ENCODE data around the gene DPH7.
A peak's percentile ranks its signal among the peaks of the same experiment; 100 is the strongest.

DPH7 gene

DNA sequence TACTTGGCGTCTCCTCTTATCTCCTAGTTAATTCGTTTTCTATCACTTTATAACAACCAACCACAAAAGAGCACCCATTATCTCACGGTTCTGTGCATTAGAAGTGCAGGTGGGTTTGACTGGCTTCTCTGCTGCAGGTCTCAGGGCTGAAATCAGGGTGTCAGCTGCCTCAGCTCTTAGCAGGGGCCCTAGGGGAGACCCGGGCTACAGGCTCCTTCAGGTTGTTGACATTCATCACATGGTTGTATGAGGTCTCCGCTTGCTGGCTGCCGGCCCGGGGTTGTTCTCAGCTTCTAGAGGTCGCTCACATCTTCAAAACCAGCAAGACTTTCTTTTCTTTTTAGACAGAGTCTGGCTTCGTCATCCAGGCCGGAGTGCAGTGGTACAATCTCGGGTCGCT is 14.5 kb upstream of the DPH7 start:
- no peak overlapping the region for H3K4me3 ChIP-seq (ENCODE audit: low read depth, low read length)
- DNase-seq (ENCODE audit: low read depth): no peak
- TF ChIP-seq, protein P1, sequence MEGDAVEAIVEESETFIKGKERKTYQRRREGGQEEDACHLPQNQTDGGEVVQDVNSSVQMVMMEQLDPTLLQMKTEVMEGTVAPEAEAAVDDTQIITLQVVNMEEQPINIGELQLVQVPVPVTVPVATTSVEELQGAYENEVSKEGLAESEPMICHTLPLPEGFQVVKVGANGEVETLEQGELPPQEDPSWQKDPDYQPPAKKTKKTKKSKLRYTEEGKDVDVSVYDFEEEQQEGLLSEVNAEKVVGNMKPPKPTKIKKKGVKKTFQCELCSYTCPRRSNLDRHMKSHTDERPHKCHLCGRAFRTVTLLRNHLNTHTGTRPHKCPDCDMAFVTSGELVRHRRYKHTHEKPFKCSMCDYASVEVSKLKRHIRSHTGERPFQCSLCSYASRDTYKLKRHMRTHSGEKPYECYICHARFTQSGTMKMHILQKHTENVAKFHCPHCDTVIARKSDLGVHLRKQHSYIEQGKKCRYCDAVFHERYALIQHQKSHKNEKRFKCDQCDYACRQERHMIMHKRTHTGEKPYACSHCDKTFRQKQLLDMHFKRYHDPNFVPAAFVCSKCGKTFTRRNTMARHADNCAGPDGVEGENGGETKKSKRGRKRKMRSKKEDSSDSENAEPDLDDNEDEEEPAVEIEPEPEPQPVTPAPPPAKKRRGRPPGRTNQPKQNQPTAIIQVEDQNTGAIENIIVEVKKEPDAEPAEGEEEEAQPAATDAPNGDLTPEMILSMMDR (IDR thresholded peaks at IDR 0.05; ENCODE audit: insufficient read depth, low read depth, low read length, missing control alignments): no peak

DNA sequence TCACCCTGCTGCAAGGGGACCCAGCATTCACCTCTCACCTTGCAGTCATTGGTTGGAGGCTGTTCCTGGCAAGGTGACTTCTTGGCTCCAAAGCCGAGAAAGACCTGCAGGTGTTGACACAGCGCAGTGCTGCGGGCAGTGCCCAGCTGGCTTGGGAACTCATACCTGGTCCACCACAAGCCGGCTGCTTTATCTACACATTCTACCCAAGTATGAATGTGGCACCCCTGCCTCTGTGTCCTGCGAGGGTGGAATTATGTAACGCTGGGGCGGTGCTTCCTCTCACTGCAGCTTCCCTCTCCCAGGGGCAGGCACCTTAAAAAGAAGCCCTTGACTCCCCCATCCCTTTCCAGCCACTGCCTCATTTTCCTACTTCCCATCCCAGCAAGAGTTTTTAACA is 14.0 kb upstream of the DPH7 start:
- TF ChIP-seq, protein P1 (IDR thresholded peaks at IDR 0.05; ENCODE audit: insufficient read depth, low read depth, low read length, missing control alignments): no peak
- DNase-seq (ENCODE audit: low read depth): no peak

DNA sequence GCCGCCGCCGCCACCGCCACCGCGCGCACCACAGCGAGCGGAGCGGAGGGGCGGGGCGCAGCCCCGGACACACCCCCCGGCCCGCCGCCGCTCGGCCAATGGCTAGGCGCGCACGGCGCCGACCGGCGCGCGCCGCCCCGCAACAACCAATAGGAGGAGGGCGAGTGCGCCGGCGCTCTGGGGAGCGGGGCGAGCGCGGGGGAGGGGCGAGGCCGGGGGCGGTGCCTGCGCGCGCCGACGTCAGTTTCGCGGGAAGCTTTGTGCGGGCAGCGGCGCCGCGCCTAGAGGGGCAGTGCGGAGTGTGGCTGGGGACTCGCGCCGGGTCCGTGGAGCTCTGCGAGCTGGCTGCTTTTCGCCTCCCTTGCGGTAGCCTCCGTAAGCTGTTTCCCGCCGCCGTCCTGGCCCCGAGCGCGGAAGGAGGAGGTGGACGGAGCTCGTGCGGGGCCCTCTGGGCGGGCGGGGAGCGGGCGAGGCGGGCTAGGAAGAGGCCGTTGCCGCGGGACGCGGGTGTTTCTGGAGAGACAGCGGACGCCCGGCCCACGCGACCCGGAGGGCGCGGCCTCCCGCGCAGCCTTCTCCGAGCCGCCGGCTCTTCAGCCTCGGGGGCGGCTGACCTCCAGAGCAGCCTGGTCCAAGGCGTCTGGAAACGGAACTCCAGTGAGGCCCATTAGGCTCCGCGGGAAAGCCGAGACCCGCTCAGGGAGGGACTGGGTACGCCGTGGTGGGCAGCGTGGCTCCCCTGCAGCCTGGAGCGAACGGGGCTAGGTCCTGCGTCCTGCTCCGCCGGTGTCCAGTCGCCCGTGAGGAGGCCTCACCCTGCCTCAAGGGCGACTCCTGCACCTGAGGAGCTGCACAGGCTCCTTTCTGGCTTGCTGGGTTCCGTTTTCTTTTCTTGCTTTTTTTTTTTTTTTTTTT is 12.0 kb upstream of the DPH7 start, which contains the start of gene ZMYND19:
Gene ZMYND19, minus strand, starts transcription at position 44 of the 915 bp plus-strand sequence. CDS start 249 bp downstream, outside the sequence.
- peak within 1 kb of the TSS; percentile 79 for H3K4me3 ChIP-seq (ENCODE audit: low read depth, low read length)
- DNase-seq (ENCODE audit: low read depth): peak; percentile 93
- TF ChIP-seq, protein P1 (IDR thresholded peaks at IDR 0.05; ENCODE audit: insufficient read depth, low read depth, low read length, missing control alignments): no peak

More for the DNA sequence above, 14.0 kb upstream of the DPH7 start:
- no peak overlapping the region for H3K4me3 ChIP-seq (ENCODE audit: low read depth, low read length)

DNA sequence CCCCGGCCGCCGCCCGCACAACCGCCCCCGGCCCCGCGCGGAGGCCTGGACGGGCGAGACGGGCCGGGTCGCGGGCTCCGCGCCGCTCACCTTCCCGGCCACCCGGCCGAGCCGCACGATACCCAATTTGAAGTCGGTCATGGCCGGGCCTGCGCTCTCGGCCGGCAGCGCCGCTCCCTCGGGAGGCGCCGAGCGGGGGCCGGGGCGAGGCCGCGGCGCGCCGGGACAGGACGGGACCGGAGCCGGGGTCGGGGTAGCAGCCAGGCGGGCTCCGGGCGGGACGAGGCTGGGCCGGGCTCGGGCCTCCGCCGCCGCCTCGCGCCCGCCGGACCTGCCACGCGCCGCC is 11.4 kb upstream of the DPH7 start:
- peak overlapping the region; percentile 56; the same call in 1 of the 2 replicates for H3K4me3 ChIP-seq (ENCODE audit: low read depth, low read length)
- DNase-seq (ENCODE audit: low read depth): no peak
- TF ChIP-seq, protein P1 (IDR thresholded peaks at IDR 0.05; ENCODE audit: insufficient read depth, low read depth, low read length, missing control alignments): no peak

DNA sequence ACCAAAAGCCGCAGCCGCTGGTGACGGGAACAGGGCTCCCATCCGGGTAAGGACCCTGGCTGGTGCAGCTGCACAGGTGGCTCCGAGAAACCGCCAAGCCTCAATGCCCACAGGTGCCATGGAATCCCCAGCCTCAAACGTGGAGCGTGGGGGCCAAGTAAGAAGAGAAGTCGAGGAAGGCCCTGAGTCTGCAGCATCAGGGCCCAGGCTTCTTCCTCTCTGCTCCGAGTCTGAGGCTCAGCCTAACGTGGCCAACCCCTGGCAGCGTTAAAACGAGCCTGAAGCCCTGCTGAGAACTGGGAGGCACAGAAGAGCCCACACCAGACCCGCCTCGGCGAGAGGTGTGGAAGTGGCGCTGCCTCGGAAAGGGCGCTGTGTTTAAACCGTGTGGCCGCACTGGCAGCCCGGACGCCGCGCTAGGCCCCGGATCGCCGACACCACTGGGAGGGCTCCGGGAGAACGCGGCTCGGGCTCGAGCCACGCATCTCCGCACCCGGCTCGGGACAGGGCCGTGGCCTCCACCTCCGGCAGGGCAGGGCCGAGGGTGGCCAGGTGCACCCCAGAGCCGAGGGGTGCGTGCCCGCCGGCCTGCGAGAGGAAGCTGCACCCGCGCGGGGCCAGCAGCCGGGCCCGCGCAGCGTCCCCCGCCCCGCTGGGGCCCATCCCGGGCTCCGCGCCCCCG is 10.9 kb upstream of the DPH7 start:
- TF ChIP-seq, protein P1 (IDR thresholded peaks at IDR 0.05; ENCODE audit: insufficient read depth, low read depth, low read length, missing control alignments): no peak
- peak; percentile 40 for DNase-seq (ENCODE audit: low read depth)
- peak overlapping the region; percentile 56 for H3K4me3 ChIP-seq (ENCODE audit: low read depth, low read length)

DNA sequence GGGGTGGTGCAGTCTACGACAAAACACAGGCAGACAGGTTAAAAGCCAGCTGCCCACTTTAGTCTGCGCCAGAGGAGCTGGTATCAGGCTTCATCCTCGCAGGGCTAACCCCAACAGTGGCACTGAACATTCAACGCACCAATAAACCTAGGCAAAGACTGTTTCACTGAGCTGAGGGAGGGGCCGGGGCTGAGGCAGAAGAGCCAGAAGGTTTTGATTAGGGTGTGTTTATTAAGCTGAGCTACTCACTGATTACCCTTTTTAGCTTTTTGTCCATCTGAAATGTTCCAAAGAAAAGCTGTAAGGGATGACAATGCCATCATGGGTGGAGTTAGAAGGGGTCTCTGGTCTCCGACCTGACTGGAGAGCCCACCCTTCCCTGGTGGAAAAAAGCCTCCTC is 10.2 kb upstream of the DPH7 start:
- peak overlapping the region; percentile 56 for H3K4me3 ChIP-seq (ENCODE audit: low read depth, low read length)
- DNase-seq (ENCODE audit: low read depth): no peak
- TF ChIP-seq, protein P1 (IDR thresholded peaks at IDR 0.05; ENCODE audit: insufficient read depth, low read depth, low read length, missing control alignments): no peak
